Thymus (tissue), 11 donors: Measurements from ENCODE around the gene NDUFAF3. TPM values are rescaled to one million over a fixed set of nuclear protein-coding genes. Genes with fewer than 3 reads are reported as not detected.
A peak's percentile ranks its signal among the peaks of the same experiment; 100 is the strongest.

ENCODE experiments used
- DNase-seq, 9 donors: peaks; one replicate each; pipeline ENCODE4 v3.0.0-alpha.2; 2013; ENCODE audit warnings: low spot score in 9 of 9, low read depth in 6 of 9, missing footprints in 1 of 9
- H3K27ac ChIP-seq, 2 donors: one replicate each; pipeline ENCODE4 v1.5.1; 2013; ENCODE audit warnings: control low read depth in 1 of 2, low read depth in 1 of 2, low read length in 1 of 2, mild to moderate bottlenecking in 1 of 2, moderate library complexity in 1 of 2
- H3K27me3 ChIP-seq, 2 donors: one replicate each; pipeline ENCODE4 v1.5.1; 2013; ENCODE audit warnings: low read length in 1 of 2; ENCODE audit not compliant: control insufficient read depth in 2 of 2, insufficient read depth in 1 of 2
- H3K36me3 ChIP-seq, 2 donors: one replicate each; pipeline ENCODE4 v1.5.1; 2013; ENCODE audit warnings: low read length in 1 of 2, mild to moderate bottlenecking in 1 of 2, moderate library complexity in 1 of 2; ENCODE audit not compliant: control insufficient read depth in 2 of 2, insufficient read depth in 2 of 2
- H3K4me1 ChIP-seq, 2 donors: one replicate each; pipeline ENCODE4 v1.5.1; 2013; ENCODE audit warnings: low read length in 2 of 2; ENCODE audit not compliant: control insufficient read depth in 2 of 2, insufficient read depth in 2 of 2
- H3K4me3 ChIP-seq, 2 donors: one replicate each; pipeline ENCODE4 v1.5.1; 2013; ENCODE audit warnings: low read length in 2 of 2, control low read depth in 1 of 2, mild to moderate bottlenecking in 1 of 2
- H3K9me3 ChIP-seq, 2 donors: one replicate each; pipeline ENCODE4 v1.5.1; 2013; ENCODE audit warnings: low read length in 1 of 2, mild to moderate bottlenecking in 1 of 2; ENCODE audit not compliant: control insufficient read depth in 2 of 2, insufficient read depth in 1 of 2
- WGBS: extraction: QIAGEN DNeasy Blood & Tissue Kit; methylation state at CpG from one replicate; pipeline ENCODE4 v1.1.7; 2013; 5-methylcytosine and 5-hydroxymethylcytosine counted together
- polyA plus RNA-seq: library from polyadenylated mRNA; stranded (reverse); fragments of 200-250 nt; gene quantifications from one replicate; pipeline ENCODE4 v1.2.3, GENCODE V29; 2013
- total RNA-seq: library from RNA; stranded (reverse); fragments of 120-200 nt; gene quantifications from one replicate; pipeline ENCODE4 v1.2.4, GENCODE V29; 2013
- donor health status: healthy.

Gene NDUFAF3
- total and polyA plus RNA-seq, 2 donors: 65.0 to 71.7 TPM

DNA sequence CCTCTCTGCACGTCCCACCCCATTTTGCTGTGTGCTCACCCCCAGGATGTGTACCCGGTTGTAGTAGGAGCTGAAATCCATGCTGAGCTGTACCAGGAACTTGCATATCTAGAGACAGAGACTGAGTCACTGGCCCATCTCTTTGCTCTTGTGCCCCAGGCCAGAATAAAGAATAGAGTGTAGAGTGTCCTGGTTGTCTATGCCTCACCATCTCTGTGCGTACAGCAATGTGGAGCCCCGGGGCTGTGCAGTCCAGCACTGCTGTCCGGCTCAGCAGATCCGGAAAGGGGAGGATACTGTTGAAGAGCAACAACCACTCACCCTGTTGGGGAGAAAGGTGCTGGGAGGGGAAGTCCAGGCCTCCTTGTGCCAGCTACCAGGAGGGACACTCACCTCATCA lies 6.2 kb upstream of the NDUFAF3 start:
- Histone ChIP-seq H3K27ac (no peak overlapping the region), H3K27me3 (peaks cover 0 to 10% of the 10 kb centered on the region in 2 donors), H3K4me1 (peaks cover 5 to 33% of the 10 kb centered on the region in 2 donors), H3K4me3 (no peak overlapping the region), H3K36me3 (peaks cover 50 to 56% of the 10 kb centered on the region in 2 donors), H3K9me3 (no peaks in the 10 kb centered on the region)
- 96% methylated on average over 6 of the region's 6 CpGs for WGBS
- no peak for DNase-seq

DNA sequence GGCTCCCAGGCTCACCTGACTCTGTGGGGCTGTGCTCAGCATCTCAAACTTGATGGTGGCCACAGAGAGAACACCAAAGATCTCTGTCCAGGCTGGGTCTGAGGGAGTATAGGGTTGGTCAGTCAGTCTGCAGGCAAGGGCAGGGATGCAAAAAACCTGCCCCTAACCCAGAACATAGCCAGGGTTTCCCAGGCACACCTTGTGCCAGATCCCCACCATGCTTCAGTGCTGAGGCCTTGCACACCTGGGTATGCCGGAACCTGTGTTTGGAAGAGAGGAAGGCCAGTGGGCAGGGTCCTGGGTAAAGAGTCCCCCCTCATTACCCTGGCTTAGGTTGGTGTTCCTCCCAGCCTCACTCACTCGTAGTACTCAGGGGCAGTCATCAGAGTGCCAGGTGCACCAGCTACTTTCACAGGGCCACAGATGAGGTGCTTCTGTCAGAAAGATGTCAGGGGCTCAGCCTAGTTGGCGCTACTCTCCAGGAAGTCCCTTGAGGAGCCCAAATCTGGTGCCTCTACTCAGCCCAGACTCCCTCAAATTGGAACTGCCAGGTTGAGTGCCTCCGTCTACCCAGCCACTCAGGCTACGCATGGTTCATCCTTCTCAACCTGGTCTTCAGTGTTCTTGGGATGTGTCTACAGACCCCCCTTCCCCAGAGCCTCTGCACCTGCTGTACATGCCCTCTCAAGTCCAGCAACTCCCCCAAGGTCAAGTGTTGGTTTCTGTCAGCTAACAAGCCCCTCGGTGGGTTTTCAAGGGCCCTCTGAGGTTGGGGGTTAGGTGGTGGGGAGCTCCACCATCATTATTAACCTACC lies 5.3 kb upstream of the NDUFAF3 start:
- H3K27ac ChIP-seq: no peak overlapping the region
- H3K4me1 ChIP-seq: peaks cover 5 to 33% of the 10 kb centered on the region in 2 donors
- DNase-seq: no peak

DNA sequence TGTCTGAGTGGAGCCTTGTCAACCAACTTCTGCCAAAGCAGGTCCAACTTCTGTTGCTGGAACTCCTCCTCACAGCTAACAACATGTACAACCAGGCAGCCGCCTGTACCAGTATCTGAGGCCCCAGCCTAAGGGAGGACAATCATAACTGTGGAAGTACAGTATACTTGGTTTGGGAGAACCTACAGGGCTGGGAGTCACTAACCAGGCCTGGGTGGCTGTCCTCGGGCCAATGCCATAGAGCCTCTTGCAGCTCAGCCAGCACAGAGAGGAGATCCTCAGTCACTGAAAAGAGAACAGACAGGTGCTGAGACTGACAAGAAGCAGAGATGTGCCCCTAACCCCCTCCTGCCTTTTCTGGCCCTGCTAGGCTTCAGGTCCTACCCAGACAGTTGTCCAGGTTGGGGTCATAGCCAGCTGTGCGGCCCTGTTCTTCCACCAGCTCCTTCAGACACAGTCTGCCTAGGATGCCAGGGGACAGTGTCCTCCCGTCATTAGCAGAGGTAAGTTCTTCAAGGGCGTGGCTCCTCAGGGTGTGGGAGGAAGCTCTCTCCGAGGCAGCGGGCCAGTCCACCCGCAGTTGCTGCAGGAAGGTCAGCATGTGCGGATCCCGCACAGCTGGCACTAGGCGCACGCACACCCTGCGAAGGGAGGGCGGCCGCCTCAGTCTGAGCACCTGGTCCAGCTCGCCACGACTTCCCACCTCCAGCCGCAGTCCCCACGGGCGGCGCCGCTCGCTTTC lies 4.5 kb upstream of the NDUFAF3 start:
- WGBS: 13% methylated on average over 23 of the region's 23 CpGs
- Histone ChIP-seq H3K9me3 (peaks cover 0 to 5% of the 10 kb centered on the region in 2 donors), H3K36me3 (peaks cover 40 to 44% of the 10 kb centered on the region in 2 donors), H3K4me3 (peak overlapping the region; percentile 56 to 78), H3K27ac (no peak overlapping the region), H3K27me3 (peaks cover 0 to 10% of the 10 kb centered on the region in 2 donors), H3K4me1 (peaks cover 5 to 35% of the 10 kb centered on the region in 2 donors)
- DNase-seq: no peak

More for the DNA sequence above, 5.3 kb upstream of the NDUFAF3 start:
- Histone ChIP-seq H3K27me3 (peaks cover 0 to 10% of the 10 kb centered on the region in 2 donors), H3K9me3 (no peaks in the 10 kb centered on the region), H3K36me3 (peaks cover 48 to 52% of the 10 kb centered on the region in 2 donors), H3K4me3 (no peak overlapping the region)
- WGBS: 97% methylated on average over 6 of the region's 6 CpGs

DNA sequence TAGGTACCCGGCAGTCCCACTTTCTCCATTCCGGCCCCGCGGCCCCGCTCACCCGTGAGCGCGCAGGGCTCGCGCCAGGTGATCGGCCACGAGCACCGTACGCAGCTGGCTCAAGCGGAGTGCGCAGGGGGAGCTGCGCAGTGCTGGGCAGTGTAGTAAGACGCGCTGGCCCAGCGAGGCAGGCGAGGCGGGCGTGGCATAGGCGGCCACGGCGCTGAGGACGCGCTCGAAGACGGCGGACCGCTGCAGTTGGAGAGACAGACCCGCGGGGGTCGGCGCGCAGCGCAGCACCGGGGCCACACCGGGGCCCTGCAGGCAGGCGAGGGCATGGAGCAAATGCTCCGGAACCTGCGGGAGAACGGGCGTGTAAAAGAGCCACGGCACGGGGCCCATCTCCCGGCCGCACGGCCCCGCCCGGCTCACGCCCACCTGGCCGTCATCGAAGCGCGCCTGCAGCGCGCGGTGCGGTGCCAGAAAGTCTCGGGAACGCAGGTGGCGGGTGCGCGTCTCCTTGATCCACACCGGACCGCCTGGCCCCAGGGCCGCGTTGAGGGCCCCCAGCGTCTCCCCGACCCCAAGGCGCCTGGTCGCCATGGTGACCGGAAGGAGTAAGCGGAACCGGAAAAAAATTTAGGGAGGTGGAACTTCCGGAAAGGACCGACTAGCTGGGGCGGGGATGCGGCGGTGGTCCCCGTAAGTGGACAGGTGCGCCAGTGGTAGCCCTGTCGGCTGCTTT lies 3.8 kb upstream of the NDUFAF3 start, which contains the start of gene DALRD3:
Gene DALRD3, minus strand, starts transcription at position 610 of the 736 bp plus-strand sequence. Its CDS starts 16 bp downstream, at position 594.
- Histone ChIP-seq H3K27ac (peak within 1 kb of the TSS; percentile 79 to 86), H3K4me3 (peak within 1 kb of the TSS; percentile 56 to 78), H3K9me3 (peaks cover 0 to 8% of the 10 kb centered on the region in 2 donors), H3K36me3 (peaks cover 35 to 43% of the 10 kb centered on the region in 2 donors), H3K27me3 (peaks cover 0 to 10% of the 10 kb centered on the region in 2 donors), H3K4me1 (peaks cover 11 to 42% of the 10 kb centered on the region in 2 donors)
- DNase-seq: peak in 4 of 9 donors; percentile 35 to 71 (median 54)
- WGBS: under 1% methylated on average over 85 of the region's 85 CpGs

GRCh38 chr3:49018707-49019006 lies 3.3 kb upstream of the NDUFAF3 start:
- peak overlapping the region; percentile 79 to 86 for H3K27ac ChIP-seq

GRCh38 chr3:49019941-49020329 lies 2.0 kb upstream of the NDUFAF3 start:
- Histone ChIP-seq H3K9me3 (peaks cover 0 to 8% of the 10 kb centered on the region in 2 donors), H3K27me3 (peaks cover 0 to 10% of the 10 kb centered on the region in 2 donors), H3K27ac (peak overlapping the region; percentile 25 to 100), H3K36me3 (peaks cover 30 to 43% of the 10 kb centered on the region in 2 donors), H3K4me3 (peak overlapping the region; percentile 86 to 99), H3K4me1 (peaks cover 11 to 46% of the 10 kb centered on the region in 2 donors)
- no peak for DNase-seq
- 52% methylated on average over 12 of the region's 12 CpGs for WGBS

More at GRCh38 chr3:49018707-49019006, 3.3 kb upstream of the NDUFAF3 start:
- peaks cover 0 to 8% of the 10 kb centered on the region in 2 donors for H3K9me3 ChIP-seq
- H3K4me1 ChIP-seq: peaks cover 11 to 45% of the 10 kb centered on the region in 2 donors
- peak overlapping the region; percentile 56 to 78 for H3K4me3 ChIP-seq
- H3K36me3 ChIP-seq: peaks cover 30 to 43% of the 10 kb centered on the region in 2 donors
- 3% methylated on average over 18 of the region's 18 CpGs for WGBS
- no peak for DNase-seq
- peaks cover 0 to 10% of the 10 kb centered on the region in 2 donors for H3K27me3 ChIP-seq

- H3K27ac ChIP-seq: peak overlapping the region; percentile 100
- DNase-seq: peak in 3 of 9 donors; percentile 24 to 55 (median 35)
- peaks cover 11 to 48% of the 10 kb centered on the region in 2 donors for H3K4me1 ChIP-seq
- peaks cover 30 to 43% of the 10 kb centered on the region in 2 donors for H3K36me3 ChIP-seq
- under 1% methylated on average over 51 of the region's 51 CpGs for WGBS
- H3K4me3 ChIP-seq: peak overlapping the region; percentile 86 to 99
- H3K9me3 ChIP-seq: peaks cover 0 to 8% of the 10 kb centered on the region in 2 donors
- peaks cover 0 to 10% of the 10 kb centered on the region in 2 donors for H3K27me3 ChIP-seq
Observed at GRCh38 chr3:49020330-49021212, 1.4 kb upstream of the NDUFAF3 start.
